Loucy (cell line): ENCODE data around the gene ZBTB2.

Source experiments
- EZH2phosphoT487 ChIP-seq: fragments of 200-600 bp; IDR thresholded peaks from 2 replicates; pipeline ENCODE4 v1.6.1; 2018; ENCODE audit warnings: antibody characterized with exemption, mild to moderate bottlenecking, moderate library complexity, borderline replicate concordance
- TF ChIP-seq, protein P1 (sequence below): fragments of 200-600 bp; sonication (generic); conservative IDR thresholded peaks from 2 replicates; pipeline ENCODE4 v1.5.1; 2014; ENCODE audit warnings: mild to moderate bottlenecking, antibody characterized with exemption, low read length

DNA sequence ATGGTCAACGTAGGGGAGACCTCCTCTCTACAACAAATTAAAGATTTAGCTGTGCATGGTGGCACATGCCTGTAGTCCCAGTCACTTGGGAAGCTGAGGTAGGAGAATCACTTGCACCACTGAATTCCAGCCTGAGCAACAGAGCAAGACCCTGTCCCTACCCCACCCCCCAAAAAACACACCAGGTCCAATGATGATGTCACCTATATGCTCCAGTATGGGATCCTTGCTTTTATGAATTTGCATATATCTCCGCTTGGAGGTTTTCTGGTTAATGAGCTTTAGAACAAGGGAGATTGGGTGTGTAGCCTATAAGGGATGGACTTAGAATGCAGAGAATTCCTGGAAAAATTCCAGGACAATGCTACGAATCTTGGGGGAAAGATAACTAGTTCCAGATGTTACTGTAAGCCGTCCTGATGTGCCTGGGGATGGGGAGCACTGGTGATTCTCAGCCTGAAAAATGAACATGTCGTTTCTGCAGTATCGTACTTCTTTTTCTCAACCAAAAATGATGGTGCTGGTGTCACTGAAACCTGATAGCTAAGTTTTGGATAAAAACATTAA lies 61.1 kb downstream of the ZBTB2 start:
- TF ChIP-seq, protein P1, sequence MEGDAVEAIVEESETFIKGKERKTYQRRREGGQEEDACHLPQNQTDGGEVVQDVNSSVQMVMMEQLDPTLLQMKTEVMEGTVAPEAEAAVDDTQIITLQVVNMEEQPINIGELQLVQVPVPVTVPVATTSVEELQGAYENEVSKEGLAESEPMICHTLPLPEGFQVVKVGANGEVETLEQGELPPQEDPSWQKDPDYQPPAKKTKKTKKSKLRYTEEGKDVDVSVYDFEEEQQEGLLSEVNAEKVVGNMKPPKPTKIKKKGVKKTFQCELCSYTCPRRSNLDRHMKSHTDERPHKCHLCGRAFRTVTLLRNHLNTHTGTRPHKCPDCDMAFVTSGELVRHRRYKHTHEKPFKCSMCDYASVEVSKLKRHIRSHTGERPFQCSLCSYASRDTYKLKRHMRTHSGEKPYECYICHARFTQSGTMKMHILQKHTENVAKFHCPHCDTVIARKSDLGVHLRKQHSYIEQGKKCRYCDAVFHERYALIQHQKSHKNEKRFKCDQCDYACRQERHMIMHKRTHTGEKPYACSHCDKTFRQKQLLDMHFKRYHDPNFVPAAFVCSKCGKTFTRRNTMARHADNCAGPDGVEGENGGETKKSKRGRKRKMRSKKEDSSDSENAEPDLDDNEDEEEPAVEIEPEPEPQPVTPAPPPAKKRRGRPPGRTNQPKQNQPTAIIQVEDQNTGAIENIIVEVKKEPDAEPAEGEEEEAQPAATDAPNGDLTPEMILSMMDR: no peak
- TF ChIP-seq EZH2phosphoT487: no peak
